HG03135 (cell line): ENCODE measurements around the gene LRPAP1.
"Not testable (repeated sequence)": the region's sequence is repeated elsewhere in the genome, so short reads cannot be mapped to it uniquely, and the experiment has no call there.

Source experiments
- ATAC-seq: cut with Tn5 transposase; IDR thresholded peaks from one replicate; pipeline ENCODE4 v1.9.1; 2021; ENCODE audit warnings: mild to moderate bottlenecking, moderate library complexity; ENCODE audit not compliant: unreplicated experiment

The LRPAP1 gene

DNA sequence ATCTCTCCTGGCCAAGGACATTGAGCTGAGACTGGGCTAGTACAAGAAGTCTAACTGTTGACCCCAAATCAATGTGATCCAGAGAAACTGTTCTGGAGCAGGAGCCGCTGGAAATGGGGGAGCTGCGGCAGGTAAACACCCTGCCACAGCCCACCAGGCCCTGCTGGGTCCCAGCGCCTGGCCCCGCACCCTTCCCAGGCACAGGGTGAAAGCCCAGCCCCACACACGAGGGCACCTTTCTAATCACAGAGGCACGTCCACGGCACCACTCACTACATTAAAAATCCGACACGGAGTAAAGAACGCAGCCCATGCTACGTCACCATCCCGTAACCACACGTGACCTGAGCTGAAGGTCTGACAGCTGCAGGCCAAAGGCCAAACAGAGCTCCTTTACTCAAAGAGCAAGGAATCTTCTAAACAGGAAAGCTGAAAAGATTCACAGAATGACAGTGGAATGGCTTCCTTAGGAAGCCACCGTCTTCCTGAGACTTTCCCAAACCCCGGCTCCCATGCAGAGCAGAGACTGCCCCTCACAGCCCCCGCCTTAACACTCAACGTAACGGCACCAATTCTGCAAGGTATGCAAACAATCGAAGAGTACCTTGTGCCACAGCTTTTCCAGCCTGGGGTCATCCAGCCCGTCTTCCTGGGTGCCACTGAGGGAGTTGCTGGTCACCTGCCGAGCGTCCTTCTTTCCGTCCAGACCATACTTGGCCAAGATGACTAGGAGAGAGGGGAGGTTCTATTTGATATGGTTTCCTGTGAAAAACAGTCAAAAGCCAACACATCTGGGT is 12.6 kb downstream of the LRPAP1 start:
- no peak for ATAC-seq

DNA sequence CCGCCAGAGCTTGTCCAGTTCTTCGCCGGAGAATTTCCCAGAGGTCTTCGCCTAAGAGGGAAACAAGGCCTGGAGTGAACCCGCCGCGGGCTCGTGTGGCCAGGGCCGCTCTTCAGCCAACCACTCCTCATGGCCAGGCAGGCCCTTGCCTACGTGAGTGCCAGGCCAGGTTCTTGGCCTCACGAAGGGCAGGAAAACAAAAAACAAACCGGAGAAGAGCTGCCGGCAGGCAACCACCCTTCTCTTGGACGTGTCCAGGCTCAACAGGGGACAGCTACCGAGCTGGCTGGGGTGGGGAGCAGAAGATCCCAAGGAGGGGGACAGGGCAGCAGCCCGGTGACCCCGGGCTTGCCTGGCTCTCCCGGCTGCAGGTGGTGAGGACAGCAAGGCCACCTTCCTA is 13.3 kb downstream of the LRPAP1 start:
- no peak for ATAC-seq

- no peak for ATAC-seq
These were observed 13.7 kb downstream of the LRPAP1 start for GRCh38 chr4:3518511-3518880.

DNA sequence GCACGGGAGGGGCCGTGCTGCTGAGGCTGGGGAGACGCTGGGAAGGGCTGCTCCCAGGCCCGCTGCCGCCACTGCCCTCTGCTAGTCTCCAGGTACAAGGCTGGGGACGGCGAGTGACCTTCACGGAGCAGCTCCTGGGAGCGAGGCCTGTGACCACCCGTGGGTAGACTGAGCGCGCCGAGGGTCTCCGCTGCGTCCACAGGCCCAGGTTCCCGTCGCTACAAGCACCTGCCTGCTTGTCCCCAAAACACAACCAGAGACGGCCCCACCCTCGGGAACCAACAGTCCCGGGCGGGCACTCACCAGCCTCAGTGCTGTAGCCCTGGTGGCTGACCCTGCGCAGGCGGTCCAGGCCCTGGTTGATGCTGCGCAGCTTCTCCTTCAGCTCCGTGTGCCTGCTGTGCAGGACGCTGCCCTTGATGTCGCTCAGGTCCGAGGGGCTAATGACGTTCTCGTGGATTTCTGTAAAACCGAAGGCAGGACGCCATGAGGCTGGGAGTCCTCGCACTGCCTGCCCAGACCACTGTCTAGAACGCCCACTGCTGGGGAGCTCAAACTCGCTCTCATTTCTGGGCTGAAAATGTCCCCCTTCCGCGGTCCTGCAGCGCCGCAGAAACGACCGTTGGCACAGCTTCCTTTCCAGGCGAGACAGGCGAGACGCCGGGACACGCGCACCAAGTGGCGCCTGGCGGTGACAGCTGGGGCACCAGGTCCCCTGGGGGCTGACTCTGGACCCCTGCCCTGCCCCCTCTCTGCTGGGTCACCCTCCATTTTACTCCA is 14.3 kb downstream of the LRPAP1 start:
- no peak for ATAC-seq

DNA sequence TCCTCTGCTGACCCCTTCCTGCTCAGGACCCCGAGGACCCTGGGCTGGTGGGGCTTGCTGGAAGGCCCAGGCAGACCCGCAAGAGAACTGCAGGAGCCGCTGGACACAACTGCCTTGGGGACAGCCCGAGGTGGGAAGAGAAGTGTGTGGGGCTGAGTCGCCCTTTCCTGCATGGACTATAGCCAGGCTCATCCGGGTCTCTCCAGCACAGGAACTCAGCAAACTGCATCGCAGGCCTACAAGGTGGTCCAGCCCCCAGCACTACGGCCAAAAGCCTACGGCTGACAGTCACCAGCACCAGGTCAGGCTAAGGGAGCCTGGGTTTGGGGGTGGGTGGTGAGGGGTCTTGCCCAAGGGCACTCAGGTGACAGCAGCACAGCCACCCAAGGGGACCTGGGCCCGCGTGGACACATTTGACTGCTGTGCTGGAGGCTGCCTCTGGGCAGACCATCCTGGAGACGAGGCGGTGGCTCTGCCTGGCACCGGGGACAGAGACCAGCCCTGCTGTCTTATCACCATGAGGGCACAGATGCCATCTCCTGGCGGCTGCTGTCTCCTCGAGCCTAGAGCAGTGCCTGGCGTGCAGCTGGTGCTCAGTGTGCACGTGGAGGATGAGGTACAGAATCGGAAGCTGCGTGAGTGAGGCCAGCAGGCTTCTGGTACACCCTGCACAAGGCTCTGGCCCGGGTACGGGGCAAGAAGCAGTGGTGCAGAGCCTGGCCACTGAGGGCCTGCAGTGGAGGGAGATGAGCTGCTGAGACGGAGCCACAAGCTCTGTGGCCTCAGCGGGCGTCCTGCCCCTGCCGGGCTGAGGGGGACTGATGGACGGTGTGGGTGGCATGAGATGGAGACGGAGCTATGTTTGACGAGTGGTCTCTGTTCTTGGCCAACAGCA is 15.1 kb downstream of the LRPAP1 start:
- ATAC-seq, result no peak

DNA sequence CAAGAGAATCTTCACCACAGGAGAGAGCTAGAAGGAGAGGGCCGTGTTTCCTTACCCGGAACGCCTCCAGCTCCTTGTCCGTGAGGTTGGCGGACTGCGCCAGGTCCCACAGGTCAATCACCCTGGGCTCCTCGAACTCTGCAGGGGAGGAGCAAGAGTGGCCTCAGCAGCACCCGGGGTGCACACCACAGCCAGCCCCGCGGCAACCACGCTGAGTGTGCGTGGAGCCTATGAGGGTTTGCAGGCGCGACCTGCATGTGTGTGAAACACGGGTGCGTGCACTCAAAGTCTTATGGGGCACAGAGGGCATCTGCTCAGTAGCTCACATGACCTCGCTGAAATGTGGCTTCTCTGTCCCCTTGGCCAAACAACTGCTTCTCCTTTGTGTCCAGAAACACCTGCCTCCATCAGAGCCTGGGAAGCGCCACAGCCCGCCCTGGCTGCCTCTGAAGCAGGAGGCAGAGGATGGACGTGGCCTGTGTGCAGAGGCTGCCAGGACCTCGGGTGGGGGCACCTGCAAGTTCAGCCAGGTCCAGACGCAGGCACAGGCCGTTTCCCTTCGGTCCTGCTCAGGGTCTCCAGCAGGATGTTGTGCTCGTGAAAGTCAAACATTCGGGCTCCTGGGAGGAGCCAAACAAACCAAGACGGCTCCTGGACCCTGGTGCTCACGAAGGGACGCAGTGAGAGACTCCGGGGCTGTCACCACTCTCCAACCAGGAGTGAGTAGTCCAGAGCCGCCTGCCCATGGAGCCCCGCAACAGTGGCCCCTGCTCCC is 16.0 kb downstream of the LRPAP1 start:
- ATAC-seq, result no peak

- ATAC-seq, result no peak
These were observed 16.6 kb downstream of the LRPAP1 start for GRCh38 chr4:3515646-3516045.

DNA sequence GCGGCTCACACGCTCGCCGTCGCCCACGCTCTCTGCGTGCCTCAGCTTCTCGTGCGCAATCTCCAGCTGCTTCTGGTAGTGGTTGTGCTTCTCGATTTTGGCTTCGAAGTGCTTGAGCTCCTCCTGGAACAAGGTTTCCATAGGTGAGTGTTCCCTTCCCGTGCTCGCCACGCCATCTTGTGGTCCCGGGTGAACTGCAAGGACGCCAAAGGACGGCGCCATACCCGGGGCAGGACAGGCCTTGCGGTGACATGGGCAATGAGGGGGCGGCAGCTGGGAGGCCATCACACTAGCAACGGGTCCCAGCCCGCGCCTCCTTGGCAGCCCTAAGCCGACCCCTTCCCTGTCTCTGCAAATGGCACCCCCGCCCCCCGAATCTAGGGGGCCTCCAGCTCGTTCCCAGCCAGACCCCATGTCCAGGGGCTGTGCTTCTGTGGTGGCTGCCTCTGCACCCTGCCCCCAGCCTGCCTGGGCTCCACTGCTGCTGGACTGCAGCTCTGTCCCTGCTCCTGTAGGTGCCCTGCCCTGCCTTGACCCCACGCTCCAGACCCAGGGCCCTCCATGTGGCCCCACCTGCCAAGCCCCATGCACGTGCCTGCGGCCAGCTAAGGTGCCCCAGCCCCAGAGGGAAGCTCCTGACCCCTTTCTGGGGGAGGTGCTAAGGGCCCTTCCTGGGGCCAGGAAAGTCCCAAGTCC is 17.3 kb downstream of the LRPAP1 start:
- ATAC-seq, result no peak

DNA sequence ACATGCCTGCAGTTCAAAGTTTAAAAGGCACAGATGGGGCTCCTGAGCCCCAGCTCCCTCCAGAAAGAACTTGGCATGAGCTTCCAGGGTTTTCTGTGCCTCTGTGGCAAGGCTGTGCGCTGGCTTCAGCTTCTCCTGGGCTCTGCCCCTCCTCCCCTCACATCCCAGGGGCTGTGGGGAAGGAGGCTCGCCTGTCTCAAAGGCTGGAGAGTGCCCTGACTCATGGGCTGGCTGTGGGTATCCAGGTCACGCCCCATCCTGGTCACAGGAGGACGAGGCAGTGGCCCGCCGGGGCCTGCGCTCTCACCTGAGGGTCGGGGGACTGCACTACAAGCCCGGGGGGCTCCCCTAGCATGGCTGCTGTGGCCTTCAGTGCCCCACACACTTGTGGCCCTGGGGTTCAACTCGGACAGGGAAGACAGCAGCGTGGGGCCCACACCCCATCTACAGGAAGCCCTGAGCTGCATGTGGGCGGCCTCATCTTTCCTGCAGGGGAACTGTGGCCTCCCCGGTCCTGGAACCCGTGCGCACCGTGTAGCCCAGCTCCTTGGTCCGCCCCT is 17.9 kb downstream of the LRPAP1 start:
- ATAC-seq, result no peak

- no peak for ATAC-seq
These were observed 18.4 kb downstream of the LRPAP1 start for GRCh38 chr4:3513807-3514206.

GRCh38 chr4:3512719-3513118 is 19.5 kb downstream of the LRPAP1 start:
- no peak for ATAC-seq

DNA sequence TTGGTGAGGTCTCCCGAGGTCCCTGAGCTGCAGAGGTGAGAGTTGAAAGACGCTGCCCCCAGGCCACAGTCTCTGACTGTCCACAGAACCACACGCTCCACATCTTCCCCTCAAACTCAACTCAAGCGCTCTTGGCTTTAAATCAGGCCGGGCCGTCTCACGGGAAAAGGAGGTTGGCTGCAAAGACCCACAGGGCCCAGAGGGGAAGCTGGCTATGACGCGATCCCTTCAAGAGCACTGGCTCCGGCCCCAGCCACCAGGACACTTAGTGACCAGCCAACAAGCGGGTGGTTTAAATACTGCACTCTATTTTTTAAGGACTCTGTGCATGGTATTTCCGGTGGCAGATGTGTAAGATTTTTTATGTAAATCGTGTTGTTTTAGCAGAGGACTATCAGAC is 19.9 kb downstream of the LRPAP1 start:
- ATAC-seq, result no peak

DNA sequence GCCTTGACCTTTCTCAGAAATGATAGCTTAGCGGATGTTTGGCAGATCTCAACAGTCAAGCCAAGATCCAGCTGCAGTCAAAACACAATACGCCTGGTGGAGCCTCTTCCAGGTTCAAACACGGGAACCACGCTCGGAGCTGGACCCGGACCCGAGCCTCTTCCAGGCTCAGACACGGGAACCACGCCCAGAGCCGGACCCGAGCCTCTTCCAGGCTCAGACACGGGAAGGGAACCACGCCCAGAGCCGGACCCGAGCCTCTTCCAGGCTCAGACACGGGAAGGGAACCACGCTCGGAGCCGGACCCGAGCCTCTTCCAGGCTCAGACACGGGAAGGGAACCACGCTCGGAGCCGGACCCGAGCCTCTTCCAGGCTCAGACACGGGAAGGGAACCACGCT is 20.6 kb downstream of the LRPAP1 start:
- not testable (repeated sequence) for ATAC-seq

- ATAC-seq, result no peak
These were observed 21.0 kb downstream of the LRPAP1 start for GRCh38 chr4:3511187-3511586.

DNA sequence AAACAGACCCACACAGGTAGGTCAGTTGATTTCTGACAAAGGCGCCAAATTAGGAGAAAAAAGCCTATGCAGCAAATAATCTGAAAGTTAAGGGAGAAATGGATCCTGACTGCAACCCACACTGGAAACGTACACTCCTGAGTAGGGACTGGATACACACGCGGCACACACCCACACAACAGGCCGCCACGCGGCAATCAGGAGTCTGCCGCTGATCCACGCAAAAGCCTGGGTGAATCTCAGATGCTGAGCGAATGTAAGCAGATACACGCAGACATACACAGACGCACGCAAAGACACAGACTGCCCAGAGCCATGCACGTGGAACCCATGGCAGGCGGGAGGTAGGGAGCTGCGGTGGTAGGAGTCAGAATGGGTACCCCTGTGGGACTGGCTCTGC is 21.7 kb downstream of the LRPAP1 start:
- ATAC-seq, result no peak

- no peak for ATAC-seq
These were observed 23.7 kb downstream of the LRPAP1 start for GRCh38 chr4:3508542-3508941.

DNA sequence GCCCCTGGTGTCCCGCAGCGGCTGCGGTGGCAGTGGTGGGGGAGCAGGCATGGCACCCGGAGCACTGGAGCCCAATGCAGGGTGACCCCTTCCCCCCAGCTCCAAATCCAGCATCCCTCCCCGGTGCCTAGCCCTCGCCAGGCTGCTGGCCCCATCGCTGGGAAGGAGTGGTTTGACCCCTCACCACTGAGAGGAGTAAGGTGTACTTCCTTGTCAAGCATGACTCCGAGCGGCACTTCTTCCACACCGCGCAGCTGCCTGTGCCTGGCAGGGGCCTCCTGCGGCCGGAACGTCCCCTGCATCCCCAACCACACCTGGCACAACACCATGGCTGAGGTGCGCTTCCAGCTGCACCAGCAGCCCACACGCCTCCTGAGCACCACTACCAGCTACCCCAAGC is 27.0 kb downstream of the LRPAP1 start:
- ATAC-seq, result no peak

GRCh38 chr4:3502941-3503936 is 29.0 kb downstream of the LRPAP1 start:
- no peak for ATAC-seq
